CD4-positive, alpha-beta T cell treated with Interleukin-10 for 1 hour (primary cell): ENCODE measurements around the gene CADM2.
"Not testable (repeated sequence)": the region's sequence is repeated elsewhere in the genome, so short reads cannot be mapped to it uniquely, and the experiment has no call there.

ENCODE experiments used
- DNase-seq: peaks from one replicate; pipeline ENCODE4 v3.0.0-alpha.2; 2020

Gene CADM2

DNA sequence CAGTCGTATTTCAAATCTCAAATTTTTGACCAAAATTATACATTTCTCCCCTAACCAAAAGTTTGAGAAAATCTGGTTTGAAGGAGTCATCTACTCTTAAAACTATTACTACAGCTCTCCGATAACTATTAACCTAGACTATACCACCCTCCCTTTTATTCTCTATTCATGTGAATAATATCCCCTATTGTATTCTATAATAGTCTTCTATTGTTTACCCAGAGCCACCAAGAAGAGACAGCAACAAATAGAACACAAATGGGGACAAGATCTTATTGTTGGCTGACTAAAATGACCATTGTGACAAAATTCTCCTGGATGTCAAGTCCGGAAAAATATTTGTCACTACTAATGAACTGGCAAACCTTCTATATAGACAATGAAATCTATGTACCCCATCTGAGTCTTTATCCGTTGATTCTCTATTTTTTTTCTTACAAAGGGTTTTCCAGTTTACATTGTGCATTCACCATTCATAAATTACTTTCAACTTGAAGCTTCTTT, 618.0 kb downstream of the CADM2 start:
- no peak for DNase-seq

DNA sequence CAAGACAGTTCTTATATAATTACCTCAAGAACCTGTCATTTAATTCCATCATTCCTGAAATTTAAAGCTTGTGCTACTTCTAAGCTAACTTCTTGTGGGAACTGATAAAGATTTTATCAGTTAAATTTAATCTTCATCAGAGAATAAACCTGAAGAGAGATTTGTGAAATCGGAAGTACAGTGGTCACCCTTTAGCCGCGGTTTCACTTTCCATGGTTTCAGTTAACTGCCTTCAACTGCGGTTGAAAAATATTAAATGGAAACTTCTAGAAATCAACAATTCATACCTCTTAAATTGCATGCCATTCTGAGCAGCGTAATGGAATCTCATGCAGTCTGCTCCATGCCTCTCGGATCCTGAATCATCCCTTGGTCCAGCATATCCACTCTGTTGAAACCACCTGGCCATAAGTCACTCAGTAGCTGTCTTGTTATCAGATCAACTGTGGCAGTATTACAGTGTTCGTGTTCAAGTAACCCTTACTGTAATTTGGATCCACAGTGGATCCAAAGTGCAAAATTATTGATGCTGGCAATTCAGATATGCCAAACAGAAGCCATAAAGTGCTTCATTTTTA, 626.1 kb downstream of the CADM2 start:
- DNase-seq = no peak

DNA sequence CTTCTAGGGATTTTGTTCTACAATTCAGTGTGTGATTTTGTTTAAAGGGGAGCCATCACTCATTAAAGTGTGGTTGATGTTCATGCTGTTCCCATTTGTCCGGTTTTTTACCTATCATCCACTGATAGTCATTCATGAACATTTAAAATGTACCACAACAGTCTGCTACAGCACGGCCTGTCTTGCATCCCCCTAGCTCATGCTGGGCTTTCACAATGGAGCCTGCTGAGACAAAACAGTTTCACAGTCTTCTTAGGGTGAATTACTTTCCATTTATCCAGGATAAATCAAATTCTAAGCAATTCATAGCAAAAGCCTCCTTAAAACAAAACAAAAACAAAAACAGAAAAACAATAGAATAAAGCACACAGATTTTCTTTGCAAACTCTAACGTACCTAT, 627.2 kb downstream of the CADM2 start:
- no peak for DNase-seq

DNA sequence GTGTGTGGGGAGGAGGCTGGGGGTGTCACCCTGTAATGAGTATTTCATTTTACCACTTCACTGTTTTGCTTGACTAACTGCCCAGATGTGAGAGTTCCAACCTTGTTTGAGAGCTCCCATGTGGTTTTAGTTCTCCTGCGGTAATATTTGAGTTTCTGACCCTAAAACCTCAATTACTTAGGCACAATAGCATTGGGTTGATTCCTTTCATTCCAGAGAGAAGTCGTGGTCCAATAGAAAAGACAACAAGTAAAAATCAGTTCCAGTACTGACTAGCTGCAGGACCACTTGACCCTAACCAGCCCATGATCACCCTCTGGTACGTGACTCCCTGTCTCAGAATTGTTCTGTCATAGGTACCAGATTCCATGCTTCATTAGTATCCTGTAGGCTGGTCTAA, 630.4 kb downstream of the CADM2 start:
- no peak for DNase-seq

DNA sequence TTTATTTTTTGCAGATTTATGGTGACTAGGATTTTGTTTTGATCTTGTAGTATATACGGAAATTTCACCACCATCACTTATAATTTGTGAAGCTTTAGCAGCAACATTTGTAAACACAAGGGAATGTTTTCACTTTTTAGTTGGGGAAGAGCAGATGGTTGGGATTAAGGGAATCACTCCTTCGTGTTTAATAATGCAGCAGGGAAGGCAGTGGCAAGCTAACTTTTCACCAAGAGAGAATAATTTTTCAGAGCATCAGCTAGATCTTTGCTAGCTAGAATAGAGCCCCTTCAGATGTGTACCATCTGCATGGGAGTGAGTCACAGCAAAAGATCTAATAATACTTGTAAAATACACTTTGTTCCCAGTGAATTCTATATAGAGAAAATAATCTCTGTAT, 632.7 kb downstream of the CADM2 start:
- DNase-seq = no peak

DNA sequence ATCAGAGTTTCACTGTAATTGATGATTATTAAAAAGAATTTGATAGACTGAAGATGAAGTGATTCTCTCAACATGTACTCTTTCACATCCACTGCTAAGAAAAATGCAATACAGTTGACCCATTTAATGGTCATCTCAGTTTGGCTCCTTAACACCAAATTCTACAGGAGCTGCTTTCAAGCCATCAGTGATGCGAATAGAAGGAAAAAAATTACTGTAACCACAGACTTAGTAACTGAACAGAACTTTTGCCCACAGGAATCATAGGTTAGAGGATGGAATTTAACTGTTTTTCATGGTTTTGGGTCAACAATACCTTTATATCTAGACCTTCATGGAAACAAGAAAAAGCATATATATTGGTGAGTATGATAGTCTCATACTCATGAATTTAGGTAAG, 633.5 kb downstream of the CADM2 start:
- DNase-seq = no peak

DNA sequence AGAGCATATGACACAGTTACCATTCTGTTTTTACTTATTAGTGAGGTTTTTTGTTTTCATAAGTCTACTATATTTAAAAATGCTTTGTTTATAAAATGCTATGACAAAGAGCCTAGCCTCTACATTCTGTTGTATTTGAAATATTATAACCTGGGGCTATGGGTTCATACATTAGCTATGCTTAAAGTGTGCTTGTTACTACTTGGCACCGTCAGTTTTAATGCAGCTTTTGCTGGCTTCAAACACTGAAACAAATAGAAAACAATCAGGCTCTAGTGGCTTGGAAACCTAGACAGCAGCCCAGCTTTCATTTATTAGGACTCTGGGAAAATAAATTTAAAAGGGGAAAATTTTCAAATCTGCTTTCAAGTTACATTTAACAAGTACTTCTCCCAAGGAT, 635.9 kb downstream of the CADM2 start:
- DNase-seq = no peak

DNA sequence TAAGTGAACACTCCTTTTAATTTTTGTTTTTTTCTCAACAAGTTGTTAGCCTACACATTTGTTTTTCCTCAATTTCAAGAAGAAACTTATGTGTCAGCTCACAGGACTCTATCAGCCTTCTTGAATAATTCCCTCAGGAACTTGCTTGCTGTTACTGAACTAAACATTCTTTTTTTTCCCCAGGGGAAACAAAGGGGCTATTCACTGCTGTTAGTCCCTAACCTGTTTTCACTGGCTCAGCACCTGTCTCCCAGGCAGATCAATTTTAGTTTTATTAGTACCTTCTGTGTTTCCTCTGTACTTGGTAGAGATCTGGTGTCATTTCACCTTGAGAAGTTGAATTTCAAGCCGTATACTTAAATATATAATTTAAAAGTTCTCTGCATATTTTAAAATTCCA, 644.6 kb downstream of the CADM2 start:
- no peak for DNase-seq

DNA sequence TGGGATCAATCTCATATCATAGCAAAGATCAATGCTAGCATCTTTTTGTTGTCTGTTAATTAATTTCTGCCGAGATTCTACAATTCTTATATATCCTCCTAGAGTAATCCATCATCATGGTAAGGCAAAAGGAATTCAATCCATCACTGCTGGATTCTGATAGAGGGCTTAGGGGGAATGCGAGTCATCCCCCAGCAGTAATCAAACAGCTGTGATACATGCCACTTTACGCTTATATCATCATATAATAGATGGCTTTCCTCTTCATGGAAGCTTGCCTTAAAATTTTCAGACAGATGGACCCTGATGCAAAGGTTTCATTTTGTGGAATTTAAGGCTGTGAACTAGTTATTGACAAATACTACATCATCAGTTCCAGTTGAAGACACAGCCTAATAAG, 645.9 kb downstream of the CADM2 start:
- DNase-seq = no peak

DNA sequence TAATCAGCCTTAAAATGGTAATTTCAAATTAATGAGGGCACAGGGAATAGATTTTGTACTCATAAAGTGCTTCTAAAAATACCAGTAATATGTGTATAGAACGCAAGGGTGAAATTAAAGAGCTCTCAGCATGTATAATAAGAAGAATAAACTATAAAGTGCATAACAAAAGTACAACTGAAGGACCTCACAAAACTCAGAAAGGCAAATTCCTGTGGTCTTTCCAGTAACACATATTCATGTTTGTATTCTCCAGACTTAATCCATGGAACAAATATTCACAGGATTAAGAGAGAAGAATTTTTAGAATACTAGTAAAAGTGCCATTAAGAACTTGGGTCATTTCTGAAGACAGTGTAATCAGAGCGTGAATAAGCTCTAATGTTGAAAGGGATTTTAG, 646.3 kb downstream of the CADM2 start:
- DNase-seq = no peak

DNA sequence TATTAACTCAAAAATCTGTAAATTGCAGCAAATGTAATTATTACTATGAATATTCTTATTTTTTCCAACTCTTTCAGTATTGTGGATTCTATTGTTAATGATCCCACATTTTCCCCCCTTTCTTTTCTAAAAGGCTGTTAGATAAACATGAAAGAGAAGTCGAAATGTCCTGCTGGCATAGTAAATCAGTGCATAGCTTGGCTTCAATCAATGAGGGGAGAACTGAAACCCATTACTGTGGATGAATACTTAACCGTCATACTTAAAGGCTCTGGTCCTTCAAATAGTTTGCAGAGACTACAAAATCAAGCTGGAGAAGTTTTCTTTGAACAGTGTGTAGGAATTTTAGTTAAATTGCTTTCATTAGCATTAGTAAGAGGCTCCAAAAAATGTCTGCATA, 667.9 kb downstream of the CADM2 start:
- no peak for DNase-seq

DNA sequence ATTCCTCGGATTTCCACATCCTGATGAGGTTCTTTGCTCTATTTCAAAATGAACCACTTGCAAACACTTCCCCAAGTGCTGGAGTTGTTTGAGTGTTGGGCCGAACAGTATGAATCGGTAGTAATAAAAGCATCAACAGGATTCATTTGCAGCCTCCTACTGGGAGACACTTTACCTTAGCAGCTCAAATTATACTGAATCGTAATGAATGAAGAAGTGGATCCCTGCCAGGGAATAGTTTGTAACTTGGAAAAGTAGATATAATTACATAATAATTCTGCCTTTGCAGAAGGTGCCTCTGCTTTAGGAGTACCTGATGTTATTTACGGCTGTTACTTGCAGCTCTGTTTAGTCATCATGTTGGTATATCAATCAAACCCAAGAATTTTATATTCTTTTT, 669.1 kb downstream of the CADM2 start:
- no peak for DNase-seq

DNA sequence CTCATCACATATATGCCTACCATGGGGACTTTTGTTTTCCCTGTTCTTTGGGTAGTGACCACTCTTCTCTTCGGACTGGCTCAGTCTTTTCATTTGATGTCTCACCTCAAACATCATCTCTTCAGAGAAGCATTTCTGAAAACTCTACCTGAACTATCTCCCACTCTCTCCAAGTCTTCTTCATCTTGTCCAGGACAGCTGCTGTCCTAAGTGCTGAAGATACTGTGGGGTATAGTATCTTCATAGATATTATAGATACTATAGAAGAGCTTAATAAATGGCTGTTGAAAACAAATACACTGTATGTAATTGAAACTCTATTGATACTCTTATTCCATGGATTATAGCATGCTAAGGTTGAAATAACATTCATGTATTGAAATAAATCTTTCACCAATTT, 672.3 kb downstream of the CADM2 start:
- no peak for DNase-seq

DNA sequence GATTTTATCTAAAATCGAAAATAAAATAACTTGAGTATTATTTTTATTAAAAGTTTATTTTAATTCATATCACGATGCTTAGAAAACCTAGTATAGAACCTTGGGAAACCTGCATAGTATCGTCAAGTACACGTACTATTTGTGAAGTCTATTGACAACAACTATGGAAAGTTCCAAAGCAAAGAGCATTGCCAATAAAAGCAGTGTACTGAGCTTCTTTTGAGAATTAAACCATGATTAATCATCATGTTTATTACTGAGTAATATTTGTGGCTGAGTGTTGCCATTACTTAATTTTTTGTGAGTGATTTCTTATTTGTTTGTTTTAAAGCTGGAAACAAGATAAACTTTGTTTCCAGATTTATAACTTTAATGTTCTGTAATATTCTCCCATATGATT, 674.1 kb downstream of the CADM2 start:
- no peak for DNase-seq

DNA sequence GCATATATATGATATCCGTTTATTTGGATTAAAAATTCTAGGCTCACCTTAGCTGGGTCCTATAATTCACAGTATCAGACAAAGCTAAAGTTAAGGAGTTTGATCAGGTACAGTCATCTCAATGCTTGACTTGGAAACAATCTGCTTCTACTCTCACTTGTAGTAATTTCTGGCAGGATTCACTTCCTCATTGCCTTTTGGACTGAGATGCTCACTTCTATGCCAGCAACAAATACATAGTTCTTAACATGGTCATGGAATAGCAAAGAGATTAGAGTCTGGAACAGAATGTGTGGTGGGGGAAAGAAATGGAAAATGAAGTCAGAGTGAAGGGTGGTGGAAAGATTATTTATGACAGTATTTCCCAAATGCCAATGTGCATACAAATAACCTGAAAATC, 693.6 kb downstream of the CADM2 start:
- no peak for DNase-seq

DNA sequence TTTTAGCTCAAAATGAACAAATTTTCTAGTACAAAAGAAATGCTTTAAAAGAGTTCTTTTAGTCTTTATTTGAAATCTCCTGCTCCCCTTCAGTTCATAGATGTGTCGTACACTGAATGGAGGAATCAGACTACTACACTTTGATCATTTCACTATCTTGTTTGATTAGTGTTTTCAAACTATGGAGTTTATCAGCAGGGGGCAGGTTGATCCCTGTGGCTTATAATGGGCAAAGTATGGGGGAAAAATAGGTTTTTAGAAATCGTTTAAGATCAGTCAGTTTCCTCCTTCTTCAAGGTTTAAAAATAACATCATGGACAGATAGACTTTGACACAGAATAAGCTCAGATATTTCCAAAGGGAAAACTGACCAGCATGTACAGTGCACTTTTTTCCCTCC, 701.7 kb downstream of the CADM2 start:
- no peak for DNase-seq

DNA sequence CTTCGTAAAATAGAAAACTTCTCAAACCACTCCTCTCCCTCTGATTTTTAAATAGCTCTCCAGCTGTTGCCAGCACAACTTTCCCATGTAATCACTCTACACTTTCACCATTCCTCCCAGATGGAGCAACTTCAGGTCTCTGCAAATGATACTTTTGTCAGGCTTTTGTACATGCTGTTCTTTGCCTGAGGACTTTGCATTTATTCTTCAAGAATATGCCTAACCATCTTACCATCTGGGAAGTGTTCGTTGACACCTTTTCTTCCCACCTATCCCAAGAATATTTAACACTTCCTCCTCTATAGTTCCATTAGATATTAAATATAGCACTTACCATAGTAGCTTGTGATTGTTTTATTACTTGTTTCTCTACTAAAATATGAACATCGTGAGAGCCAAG, 703.7 kb downstream of the CADM2 start:
- DNase-seq = no peak

DNA sequence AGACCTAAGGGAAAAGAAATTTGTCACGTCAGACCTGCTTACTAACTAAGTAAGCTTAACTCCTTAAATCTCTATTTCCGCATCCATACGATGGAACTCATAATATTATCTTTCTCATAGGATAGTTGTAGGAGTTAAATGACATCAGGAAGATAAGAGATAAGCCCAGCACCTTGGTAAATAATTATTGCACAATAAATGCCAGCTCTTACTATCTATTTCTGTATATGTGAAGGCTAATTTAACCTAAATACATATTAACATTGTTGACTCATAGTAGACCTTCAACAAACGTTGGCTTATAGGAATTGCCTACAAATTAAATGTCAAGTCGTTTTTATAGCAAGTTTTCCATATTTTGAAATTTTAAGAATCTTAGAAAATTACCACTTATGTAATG, 709.0 kb downstream of the CADM2 start:
- DNase-seq = no peak

DNA sequence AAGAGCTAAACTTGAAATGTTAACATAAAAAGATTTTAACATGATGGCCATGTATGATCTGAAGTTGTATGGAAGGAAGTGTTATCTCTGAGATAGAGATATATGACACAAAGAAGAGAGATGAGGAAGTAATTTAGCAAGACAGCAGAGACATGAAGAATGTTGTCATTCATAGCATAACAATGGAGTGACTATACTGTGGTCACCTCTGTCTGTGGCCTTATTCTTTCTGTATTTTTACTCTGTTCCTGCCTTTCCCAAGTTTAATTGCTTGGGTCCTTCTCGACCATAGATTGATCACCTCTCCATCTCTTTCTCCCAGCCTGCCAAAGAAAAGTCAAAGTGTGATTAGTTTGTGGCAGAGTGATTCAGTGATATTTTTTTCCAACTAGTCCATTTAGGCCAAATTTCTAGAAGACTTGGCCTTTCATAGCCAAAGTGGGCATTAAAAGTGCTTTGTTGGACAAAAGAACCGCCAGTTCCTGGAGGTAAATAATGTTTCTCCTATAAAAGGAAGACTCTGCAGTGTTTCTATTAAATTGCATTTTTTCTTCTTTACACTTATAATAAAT, 711.9 kb downstream of the CADM2 start:
- no peak for DNase-seq

DNA sequence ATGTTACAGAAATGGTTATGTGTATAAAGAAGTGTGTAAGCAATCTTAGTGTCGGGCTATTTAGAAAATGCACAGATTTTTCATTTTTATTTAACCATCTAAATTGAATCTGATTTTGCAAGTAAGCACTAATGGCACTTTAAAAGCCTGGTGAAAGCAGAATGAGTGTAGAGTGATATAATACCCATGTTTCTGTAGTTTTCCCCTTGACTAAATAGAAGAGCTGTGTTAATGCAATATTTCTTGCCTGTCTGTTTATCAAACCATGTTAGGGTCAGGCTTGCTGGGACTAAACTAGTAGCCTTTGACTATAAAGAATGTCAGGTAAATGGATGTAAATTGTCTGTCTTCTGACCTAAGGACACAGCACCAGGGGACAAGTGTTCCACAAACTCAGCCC, 714.0 kb downstream of the CADM2 start:
- no peak for DNase-seq

DNA sequence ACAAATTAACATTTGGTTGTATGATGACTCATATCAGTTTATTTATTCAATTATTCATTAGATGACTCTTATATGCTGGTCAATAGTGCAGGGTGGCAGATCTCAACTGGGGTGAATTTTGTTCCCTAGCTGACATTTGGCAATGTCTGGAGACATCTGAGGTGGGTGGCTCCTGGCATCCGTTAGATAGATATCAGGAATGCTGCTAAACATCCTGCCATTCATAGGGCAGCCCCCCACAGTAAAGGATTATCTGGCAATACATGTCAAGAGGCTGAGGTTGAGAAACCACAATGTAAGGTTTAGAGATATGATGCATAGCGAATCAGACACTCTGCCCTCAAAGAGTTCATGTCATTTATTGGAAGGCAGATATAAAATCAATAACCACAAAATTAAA, 719.9 kb downstream of the CADM2 start:
- no peak for DNase-seq

DNA sequence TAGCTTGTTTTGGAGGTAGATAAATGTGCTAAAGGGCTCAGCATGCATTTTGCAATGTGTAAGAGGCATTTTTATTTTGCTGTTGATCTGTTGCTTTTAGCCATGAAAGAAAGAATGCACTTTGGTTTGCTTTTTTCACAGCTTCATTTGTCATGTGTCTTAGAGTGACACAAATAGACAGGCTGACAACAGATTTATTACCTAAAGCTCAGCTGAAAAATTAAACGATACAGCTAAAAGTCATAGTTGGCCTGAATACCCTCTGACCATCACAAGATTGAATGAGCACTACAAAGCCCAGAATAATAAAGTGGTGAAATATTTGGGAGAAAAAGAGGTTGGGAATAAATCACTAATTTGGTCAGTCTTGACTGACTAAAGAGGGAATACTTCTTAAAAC, 723.1 kb downstream of the CADM2 start:
- no peak for DNase-seq

DNA sequence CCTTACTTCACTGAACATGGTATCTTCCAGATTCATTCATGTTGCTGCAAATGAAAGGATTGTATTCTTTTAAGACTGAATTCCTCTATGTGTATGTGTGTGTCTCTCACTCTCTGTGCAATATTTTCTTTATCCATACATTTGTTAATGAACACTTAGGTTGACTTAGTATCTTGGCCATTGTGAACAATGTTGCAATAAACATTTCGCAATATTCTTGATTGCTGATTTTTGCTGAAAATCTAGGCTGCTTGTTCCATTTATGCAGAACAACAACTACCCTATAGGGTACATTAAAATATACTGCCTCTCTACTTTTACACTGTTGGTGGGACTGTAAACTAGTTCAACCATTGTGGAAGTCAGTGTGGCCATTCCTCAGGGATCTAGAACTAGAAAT, 732.4 kb downstream of the CADM2 start:
- DNase-seq = no peak

DNA sequence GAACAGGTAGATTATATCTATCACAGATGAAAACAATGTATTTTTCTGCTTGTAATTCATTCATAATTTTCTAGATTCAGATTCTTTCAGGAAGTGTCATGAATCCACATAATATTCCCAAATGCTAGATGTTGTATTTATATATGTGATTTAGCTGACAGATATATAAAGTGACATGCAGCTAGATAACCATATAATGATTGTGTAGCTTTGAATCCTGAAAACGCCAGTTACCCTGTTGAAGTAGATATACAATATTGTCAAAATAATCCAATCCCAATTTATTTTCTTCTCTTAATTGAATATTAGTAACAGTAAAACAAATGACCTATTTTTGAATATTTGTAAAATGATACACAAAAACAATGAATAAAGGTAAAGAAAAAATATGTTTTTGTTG, 738.4 kb downstream of the CADM2 start:
- no peak for DNase-seq

DNA sequence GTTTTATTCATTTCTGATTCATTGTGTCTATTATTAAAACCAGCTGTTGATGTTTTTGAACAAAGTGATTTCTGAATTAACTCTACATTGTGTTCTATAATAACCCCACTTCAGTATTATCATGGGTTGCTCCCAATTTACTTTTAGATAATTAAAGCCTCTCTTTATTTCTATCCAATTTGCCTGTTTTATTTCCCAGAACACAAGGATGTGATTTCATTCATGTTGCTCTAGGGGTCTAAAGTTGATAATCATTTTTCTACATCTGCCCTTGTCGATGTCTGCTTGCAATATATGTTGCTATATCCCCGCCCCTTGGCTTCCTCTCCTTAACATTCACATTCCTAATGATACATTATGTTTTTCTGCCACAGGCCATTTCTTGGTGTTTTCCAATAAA, 747.3 kb downstream of the CADM2 start:
- DNase-seq = no peak

DNA sequence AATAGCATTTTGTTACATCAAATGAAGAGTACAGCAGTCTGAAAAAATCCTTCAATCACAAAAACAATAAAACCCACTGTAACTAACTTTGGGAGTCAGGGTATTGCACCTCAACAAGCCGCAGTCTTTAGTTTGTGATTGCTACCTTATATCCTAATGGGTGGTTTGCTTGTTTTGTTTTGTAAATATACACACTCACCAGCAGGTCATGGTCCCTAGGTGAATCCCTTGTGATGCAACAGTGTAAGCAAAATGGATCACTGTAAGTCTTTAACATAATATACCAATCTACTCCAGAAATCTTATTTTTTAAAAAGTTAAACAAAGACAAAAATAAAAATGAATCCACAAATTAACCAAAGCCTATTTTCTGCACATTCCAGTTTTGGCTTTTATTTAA, 749.5 kb downstream of the CADM2 start:
- not testable (repeated sequence) for DNase-seq
